ENCODE data around the gene PAX8.

The PAX8 gene

GRCh38 chr2:113176696-113177355 is 101.9 kb downstream of the PAX8 start:
- peak overlapping the region; percentile 73 for H3K4me3 ChIP-seq (ENCODE audit: low read depth, low read length)
- no peak for DNase-seq (ENCODE audit: low read depth)

DNA sequence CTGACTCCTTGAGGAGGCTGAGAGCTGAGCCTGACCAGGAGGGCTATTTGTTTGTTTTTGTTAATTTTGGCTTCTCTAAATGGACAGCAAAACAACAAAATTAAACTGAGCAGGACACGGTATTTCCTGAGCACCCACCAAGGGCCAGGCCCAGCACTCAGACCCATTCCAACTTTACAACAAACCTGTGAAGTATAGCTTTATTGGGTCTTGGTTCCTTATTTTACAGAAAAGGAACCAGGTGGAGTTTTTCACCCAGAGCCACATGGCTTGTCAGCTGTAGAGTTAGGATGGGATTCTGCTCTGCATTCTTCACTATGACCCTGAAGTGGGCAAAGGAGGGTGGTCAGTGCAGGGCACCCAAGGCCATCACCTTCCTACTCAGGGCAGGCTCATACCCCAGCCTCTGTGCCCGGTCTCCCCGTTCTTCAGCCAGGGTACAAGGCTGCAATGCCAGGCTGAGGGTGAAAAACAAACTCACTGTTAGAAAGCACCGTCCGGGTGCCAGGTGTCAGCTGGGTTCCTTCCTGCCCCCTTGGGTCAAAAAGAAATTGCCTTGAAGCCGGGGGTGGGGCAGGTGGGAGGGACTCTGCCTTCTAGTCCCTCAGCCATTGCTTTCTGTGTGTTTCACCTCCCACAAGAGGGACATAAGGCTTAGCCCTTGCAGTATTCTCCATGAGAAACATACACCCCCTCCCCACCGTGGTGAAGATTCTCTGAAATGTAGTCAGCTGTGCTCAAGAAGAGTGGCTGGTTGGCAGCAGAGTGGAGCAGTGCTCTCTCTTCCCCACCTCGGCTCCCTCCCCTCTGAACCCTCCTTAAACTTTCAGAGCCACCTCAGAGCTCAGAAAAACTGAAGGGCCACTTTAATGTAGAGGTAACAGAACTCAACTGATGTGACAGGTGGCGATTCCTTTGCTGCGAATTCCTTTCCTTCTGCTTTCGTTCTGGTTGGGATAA is 102.7 kb downstream of the PAX8 start:
- TF ChIP-seq CTCF (IDR thresholded peaks at IDR 0.05; ENCODE audit: low read depth, low read length, missing control alignments), result no peak
- peak overlapping the region; percentile 73 for H3K4me3 ChIP-seq (ENCODE audit: low read depth, low read length)
- DNase-seq (ENCODE audit: low read depth), result no peak

More at GRCh38 chr2:113176696-113177355, 101.9 kb downstream of the PAX8 start:
- no peak for TF ChIP-seq CTCF (IDR thresholded peaks at IDR 0.05; ENCODE audit: low read depth, low read length, missing control alignments)

- DNase-seq (ENCODE audit: low read depth), result peak; percentile 93
- peak overlapping the region; percentile 73 for H3K4me3 ChIP-seq (ENCODE audit: low read depth, low read length)
- TF ChIP-seq CTCF (IDR thresholded peaks at IDR 0.05; ENCODE audit: low read depth, low read length, missing control alignments), result no peak
Observed at GRCh38 chr2:113175042-113175628, 103.6 kb downstream of the PAX8 start.

- peak; percentile 39 for TF ChIP-seq CTCF (IDR thresholded peaks at IDR 0.05; ENCODE audit: low read depth, low read length, missing control alignments)
- DNase-seq (ENCODE audit: low read depth), result no peak
- H3K4me3 ChIP-seq (ENCODE audit: low read depth, low read length), result peak overlapping the region; percentile 73
Observed at GRCh38 chr2:113174376-113174750, 104.4 kb downstream of the PAX8 start.

DNA sequence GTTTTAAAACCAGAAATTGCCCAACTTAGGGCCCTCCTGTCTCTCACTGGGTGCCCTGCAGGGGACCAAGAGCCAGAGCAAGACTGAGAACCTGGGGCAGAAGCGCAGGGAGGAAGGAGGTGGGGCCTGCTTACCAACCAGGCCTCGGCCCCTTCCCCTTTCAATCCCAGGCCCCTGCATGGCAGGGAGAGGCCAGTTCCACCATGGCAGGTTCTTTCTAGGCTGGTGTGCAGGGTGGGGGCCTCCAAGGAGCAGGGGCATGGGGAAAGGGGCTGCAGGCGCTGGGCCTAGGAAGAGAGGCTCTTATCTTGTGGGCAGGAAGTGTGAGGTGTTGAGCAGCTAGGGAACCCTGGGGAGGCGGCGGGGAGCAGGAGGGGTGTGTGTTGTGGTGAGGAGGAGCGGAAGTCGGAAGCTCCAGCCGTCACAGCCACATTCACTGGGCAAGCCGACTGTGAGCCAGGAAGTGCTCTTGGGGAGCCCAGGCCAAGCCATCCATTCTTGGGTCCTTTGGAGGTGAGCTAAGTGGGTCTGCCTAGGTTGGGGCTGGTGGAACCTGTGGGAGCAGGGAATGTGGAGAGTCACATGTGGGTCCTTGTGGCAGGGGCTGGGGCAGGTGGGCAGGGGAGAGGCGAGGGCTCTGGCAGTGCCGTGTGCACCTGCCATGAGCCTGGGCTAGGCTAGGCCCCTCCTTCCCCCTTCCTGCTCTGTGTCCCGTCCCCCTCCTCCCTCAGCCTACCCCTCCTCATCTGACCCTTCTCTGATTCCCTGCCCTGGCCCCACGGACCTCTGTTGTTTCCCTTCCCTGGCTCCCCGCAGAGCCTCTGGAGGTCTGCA is 105.0 kb downstream of the PAX8 start, which contains the start of gene PSD4:
Gene PSD4, plus strand, starts transcription at position 430 of the 834 bp plus-strand sequence. CDS start 8,486 bp downstream, outside the sequence.
- DNase-seq (ENCODE audit: low read depth), result peak; percentile 88
- peak within 1 kb of the TSS; percentile 73 for H3K4me3 ChIP-seq (ENCODE audit: low read depth, low read length)
- peak; percentile 28 for TF ChIP-seq CTCF (IDR thresholded peaks at IDR 0.05; ENCODE audit: low read depth, low read length, missing control alignments)
